Colon (tissue), 2 donors: ENCODE results near the gene FBLN1.

Source experiments
- FAIRE-seq: peaks from 2 replicates; lab custom pipeline; 2012; peaks lifted over from hg19 to GRCh38; lab: Jason Lieb, UNC
- donor health status: control.
- donor health status: control.

The FBLN1 gene

DNA sequence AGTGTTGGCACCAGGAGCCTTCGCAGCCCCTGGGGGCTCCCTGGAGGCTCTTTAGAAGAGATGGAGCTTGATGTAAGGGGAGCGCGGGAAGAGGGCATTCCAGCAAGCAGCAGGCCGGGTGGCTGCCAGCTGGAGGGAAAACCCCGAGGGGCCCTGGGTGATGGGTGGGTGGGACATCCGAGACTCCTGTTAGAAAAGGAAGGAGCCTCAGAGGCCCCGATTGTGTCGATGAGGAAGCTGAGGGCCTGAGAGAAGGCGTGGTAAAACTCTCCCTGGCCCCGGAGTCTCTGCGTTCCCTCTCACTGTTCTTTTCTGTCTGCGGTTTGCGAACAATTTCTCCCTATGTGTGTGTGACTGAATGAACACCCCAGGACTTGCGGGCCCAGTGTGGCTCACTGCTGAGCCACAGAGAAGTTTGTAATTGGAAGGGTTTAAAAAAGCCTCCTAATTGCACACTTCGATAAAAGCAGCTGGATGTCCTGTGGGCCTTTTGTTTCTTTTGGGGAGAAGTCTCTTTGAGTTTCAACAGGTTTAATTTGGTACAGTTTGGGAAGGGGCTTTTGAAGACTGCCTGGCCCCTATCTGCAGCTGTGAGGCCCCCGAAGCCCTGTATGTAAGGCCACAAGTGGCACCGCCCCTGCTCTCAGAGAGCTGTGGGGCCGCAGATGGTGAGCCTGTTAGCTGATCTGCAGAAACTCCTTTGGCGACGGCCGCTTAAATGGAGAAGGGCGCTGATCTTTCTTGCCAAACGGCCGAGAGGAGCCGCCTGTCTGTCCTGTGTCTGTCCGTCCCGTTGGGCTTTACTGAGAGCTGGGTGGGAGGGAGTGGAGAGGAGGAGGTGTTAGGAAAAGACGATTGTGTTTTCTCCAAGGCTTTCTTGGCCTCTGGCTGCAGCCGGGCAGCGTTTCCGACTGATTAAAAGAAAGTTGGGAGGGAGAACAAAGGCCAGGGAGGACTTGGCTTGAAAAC, 2.0 kb downstream of the FBLN1 start:
- FAIRE-seq: no peak

DNA sequence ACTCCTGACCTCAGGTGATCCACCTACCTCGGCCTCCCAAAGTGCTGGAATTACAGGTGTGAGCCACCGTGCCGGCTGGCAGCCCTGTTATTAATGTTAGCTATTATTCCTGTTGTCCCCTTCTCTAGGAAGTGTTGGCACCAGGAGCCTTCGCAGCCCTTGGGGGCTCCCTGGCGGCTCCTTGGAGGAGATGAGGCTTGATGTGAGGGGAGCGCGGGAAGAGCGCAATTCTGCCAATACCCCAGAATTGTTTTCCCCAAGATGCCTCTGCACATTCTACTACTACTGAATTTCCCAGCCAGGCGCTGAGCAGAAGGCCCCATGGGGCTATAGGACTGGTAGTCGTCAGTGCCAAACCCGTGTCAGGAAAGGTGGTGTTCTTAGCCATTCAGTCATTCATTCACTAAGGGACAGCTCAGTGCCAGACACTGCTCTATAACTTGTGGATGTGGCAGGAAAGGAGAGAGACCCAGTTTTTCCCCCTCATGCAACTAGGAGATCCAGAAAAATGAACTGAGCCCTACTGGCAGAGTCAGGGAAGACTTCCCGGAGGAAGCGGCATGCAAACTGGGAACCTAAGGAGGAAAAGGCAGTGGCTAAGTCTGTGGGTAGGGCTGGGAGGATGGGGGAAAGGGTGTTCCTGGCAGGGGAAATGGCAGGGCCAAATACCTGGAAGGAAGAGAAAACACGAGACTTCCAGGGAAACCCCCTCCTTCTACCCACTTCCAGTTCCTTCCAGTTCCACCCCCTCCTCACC, 3.5 kb downstream of the FBLN1 start:
- FAIRE-seq: no peak

DNA sequence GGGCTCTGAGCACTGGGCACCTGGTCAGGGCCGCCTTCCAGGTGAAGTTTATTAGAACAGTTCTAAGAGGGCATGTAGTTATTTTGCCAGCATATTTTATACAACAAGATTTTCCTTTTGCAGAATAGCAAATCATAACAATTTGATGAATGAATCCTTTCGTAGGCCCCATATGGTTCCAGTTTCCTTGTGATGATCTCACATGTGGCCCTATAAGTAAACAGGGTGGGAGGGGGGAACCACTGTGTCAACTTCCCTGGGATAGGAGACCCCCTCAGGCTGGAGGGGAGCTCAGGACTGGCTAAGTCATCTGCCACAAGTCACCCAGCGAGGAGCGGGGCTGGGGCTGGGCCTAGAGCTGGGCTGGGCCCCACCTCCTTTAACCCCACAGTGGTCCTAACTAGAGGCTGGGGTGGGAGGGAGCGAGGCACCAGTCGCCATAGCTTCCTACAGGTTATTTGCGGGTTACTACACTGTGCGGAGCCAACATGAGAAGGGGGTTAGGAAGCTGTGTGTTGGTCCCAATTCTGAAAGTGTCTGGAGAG, 4.2 kb downstream of the FBLN1 start:
- no peak for FAIRE-seq

DNA sequence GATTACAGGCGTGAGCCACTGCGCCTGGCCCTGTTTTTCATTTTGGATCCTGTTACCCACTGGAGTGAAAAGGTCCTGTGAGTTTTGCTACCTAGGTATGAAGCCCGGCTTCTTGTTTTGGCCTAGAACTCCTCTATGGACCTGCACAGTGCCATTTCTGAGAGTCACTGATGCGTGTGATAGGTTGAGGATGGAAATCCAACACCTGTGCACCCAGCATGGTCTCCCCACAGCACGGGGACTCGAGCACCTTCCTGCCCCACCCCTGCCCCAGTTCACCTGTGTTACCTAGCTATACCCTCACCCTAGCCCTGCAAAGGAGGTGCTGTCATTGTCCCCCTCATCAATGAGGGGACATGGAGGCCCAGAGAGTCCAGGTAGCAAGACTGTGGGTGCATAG, 5.1 kb downstream of the FBLN1 start:
- FAIRE-seq: no peak

DNA sequence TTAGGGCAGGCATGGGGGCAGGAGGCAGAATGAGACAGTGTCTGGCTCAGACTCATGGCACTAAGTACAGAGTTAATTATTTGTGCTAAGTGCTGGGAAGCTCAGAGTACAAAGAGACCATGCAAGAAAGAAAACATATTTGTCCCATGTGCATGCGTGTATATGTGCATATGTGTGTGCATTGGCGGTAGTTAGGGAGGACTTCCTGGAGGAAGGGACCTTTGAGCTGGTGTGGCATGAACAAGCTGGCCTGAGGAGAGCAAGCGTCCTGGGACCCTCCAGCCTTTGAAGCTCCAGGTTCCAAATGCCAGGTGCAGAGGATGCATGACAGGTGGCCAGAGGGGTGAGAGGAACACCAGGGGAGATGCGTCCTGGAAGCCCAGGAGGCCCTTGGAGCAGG, 6.1 kb downstream of the FBLN1 start:
- no peak for FAIRE-seq

DNA sequence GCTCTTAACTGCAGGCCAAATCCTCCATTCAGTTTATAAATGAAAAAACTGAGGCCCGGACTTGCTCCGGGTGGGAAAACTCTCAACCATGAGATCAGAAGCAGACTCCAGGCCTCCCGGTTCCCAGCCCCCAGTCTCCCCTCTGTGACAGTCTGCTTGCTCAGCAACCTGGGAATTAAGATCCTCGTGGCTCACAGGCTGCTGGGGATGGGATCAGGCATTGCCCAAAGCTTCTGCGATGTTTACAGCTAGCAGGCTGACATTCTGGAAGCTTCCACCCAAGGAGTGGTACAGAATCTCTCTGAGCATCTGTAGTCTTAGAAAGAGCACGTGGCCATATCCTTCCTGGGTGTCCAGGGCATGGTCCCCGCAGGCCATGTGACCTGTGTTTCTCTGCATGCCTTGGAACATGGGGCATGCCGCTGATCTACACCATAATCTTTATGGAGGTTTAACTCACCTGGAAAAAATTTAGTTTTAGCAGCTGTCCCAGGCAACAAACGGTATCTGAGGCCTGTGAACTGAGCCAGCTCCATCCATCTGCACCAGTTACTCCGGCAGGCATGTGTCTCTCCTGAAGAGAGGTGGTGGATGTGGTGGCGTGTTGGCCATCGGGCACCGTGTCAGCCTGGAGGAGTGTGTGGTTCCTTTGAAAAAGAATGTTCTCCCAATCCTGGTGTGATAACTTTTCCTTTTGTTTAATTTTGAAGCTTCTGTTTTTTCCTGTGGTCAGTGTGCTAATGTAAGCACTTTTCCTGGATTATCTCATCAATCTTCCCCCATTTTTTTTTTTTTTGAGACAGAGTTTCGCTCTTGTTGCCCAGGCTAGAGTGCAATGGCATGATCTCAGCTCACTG, 7.9 kb downstream of the FBLN1 start:
- FAIRE-seq: no peak

DNA sequence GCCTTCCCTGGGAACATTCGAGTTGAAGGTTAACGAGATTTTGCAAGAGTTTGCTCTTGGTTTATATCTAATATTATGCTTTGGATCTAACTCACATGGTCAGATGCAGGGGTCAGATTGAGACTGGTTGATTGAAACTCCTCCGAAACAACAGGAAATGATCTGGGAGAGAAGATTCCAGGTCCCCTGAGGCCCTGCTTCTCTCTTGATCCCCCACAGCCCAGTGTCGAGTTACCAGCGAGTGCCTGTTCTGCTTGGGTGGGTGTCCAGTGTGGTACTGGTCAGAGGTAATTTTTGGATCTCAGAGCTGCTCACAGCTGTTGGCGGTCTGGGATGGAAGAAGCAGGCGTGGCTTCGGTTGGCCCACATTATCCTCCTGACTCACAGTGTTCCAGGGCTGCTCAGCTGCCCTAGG, 9.2 kb downstream of the FBLN1 start:
- no peak for FAIRE-seq

DNA sequence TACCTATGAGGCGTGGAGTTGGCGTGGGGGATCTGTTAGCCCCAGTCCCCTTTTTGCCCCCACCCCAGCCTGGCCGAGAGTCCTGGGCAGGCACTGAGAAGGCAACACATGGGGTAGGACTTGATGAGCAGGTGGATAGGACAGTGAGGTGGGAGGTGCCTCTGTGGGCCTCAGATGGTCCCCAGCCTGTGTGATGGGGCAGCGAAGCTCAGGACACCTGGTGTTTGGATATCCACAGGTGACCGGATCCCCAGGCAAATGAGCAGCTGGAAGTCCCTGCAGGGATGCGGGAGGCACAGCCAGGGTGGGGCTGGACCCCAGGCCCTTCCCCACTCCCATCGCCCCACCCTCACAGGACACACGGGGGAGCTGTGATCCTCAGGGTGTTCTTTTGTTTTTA, 9.7 kb downstream of the FBLN1 start:
- no peak for FAIRE-seq

DNA sequence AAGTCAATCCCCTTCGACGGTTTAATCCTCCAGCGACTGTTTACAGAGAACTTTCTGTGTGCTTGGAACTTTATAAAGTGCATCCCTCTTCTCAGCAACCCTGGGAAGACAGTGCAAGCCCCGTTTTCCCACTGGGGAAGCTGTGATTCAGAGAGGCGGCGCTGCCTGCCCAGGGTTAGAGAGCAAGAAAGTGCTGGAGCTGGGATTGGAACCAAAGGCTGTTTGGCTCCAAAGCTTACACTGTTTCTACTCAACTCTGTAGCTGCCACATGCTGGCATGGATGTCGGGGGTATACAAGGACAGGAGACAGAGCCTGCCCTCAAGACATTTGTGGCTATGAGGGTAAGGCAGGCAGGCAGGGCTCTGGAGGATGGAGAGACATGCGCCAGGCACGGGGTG, 13.0 kb downstream of the FBLN1 start:
- FAIRE-seq: no peak

DNA sequence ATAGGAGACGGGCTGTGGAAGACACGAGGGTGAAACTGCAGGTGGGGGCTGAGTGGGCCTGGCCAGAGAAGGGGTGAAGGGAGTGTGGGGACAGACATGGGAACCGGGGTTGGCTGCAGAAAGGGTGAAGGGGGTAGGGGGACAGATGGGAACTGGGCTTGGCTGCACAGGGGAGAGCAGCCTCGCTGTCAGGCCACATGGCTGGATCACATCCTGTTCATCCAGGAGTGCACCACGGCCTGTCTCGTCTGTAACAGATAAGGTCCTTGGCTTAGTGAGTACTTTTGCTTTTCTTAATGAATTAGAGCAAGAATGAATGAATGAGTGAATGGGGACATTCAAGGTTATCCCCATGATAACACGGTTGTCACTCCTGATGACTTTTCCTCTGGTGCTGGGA, 13.5 kb downstream of the FBLN1 start:
- FAIRE-seq: no peak

DNA sequence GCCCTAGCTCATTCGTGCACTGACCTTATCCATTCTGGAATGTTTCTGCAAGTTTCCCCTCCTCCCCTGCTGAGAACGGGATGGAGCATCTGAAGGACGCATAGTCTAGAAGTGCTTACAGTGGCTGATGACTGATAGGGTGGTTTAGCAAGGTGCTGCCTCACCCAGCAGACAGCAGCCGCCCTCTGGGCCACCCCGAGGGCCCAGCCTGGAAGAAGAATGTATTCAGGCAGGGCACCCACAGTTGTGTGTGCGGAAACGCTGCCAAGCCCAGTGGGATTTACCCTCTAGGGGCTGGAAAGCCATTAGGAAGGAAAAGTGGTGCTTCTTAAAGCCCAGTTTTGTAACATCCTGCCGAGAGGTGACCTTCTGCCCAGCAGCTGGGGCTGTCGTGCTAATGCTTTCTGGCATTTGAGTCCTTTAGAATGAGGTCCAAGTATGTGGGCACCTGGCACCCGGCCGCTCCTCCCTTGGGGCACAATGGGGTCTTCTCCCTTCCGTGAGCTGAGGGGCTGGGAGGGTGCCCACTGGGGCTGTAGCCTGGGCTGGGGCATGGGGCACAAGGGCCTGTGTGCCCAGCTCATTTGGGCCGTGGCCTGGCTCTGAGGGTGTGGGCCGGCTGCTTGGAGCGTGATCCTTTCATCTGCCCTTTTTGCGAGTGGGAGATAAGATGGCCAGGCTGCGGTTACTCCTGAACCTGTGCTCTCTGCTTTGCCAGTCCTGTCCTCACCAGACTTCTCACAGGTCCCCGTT, 14.4 kb downstream of the FBLN1 start:
- FAIRE-seq: no peak

DNA sequence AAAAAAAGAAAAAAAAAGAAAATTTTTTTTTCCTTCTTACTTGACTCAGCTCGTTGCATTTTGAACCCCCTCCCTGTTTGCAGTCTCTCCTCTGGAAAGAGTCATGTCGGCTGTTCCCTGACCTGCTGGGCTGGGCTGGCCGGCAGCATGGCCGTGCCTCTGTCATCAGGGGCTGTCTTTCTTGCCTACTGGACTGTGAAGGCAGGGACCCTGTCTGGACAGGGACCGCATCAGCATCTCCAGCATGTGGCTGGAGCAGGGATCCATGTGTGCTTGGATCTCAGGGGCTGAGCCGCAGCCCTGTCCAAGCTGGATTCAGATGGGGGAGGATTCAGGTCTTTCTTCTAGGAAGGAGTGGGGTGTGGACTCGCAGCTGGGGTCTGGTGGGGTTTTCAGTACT, 15.5 kb downstream of the FBLN1 start:
- no peak for FAIRE-seq

DNA sequence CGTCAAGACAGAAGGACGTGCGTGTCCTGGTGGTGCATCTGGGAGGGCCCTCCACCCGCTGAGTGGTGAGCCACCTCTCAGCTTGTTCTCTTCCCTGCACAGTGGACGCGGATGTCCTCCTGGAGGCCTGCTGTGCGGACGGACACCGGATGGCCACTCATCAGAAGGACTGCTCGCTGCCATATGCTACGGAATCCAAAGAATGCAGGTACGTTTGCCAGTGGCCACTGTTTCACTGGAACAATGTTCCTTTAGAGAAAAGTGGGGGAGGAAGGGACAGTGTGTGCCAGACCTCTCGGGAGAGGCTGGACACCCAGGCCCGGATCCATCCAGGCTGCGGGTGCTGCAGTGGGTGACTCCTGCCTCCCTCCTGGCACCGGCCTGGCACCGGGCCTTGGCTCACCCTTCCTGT, 15.9 kb downstream of the FBLN1 start:
- FAIRE-seq: no peak

DNA sequence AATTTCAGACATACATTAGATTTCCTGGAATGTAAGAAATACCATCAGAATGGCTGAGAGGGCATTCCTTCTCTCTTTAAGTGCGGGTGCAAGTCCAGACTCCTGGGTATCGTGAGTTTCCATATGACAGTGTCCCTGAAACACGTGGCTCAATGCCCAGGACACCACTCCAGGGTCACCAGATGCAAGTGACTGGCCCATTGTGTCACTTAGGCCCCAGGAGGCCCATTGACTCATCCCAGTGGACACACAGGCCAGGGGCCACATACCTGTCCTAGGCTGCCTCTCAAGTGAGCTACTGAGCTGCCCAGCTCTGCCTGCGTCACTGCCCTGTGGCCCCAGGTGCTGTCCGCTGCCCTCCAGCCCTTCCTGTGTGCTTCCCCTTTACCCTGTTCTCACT, 18.5 kb downstream of the FBLN1 start:
- no peak for FAIRE-seq

DNA sequence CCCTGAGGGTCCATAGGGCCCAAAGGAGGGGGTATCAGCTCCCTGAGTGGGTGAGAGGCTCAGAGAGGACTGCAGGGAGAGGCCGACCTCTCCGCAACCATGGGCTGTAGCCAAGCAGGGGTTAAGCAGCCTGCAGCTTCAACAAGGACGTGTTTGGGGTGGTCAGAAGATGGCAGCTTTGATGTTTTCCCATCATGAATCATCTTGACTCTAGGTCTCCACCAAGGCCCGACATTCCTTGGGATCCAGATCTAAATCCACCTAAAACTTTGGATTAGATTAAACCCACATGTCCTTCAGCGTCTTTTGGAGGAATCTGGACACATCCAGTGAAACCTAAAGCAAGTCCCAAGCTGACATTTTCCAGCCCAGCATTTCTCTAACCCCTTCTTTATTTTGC, 19.8 kb downstream of the FBLN1 start:
- FAIRE-seq: no peak

DNA sequence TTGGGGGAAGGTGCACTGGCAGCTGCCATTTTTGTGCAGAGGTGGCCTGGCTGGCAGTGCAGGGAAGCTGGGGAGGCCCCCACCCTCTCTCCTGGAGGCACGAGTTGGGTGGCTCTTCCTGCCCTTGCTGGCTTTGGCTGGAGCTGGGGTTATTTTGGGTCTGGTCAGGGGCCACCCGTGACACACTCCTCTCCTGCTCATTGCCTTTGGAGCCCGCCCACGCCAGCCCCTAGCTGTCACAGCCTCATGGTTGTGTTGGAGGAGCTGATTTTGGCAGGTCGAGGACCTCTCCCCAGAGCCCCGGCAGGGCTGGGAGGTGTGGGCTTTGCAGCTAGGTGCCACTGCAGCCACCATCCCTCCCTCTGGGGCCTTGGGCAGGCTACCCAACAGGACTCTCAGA, 21.5 kb downstream of the FBLN1 start:
- no peak for FAIRE-seq

DNA sequence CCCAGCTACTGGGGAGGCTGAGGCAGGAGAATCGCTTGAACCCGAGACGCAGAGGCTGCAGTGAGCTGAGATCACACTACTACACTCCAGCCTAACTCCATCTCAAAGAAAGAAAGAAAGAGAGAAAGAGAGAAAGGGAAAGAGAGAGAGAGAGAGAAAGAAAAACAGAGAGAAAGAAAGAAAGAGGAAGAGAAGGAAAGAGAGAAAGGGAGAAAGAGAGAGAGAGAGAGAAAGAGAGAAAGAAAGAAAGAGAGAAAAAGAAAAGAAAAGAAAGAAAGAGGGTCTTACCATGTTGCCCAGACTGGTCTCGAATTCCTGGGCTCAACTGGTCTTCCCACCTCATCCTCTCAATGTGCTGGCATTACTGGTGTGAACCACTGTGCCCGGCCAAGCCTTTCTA, 22.3 kb downstream of the FBLN1 start:
- no peak for FAIRE-seq

DNA sequence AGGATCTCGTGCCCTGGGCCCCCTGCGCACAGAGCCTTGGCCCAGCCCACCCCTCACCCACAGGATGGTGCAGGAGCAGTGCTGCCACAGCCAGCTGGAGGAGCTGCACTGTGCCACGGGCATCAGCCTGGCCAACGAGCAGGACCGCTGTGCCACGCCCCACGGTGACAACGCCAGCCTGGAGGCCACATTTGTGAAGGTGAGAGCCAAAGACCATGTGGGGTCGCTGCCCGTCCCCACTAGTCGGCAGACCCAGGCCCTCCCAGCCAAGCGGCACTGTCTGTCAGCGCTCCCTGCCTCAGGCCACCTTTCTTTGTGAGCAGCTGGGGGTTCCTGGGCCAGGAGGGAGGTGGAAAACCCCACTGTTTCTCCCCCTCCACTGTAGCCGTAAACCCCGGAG, 22.8 kb downstream of the FBLN1 start:
- FAIRE-seq: no peak

DNA sequence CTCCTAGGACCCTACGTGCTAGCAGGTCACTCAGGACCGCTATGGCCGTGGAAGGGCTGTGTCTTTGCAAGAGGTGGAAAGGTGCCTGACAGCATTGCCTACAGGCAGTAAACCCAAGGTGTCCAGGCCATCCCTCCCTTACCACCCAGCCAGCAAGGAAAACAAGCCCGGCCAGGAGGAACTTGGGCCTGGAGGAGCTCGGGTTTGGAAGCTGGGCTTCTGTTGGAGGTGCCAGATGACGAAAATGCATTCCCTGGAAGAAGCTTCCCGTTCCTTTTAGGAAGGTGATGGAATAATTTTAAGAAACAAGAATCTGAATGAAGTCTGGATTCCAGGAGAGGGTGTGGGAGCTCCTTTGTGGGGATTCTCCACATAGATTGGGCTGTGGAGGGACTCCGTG, 23.6 kb downstream of the FBLN1 start:
- no peak for FAIRE-seq

DNA sequence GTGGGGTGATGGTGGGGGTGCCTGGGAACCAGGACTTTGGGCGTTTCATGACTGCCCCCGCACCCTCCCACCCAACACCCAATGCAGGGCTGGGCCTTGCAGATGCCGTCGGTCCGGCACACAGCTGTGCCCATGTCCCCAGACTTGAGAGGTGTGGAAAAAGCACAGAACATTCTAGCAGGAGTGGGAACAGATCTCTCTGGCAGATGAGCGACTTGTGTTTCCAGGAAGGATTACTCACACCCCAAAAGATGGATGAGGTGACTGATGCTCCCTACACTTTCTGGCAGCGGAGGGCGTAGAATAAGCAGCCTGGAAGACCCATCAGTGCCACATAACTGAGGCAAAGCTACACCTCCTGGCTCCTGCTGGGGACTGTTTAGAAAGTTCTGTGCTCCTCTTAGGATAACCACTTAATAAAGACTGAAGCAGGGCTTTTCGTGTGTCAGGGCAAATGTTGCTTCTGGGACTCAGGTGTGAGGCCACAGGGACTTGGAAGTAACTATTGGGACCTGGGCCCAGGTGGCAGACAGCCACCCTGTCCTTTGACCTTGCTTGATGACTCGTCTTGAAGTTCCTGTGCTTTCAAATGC, 24.2 kb downstream of the FBLN1 start:
- FAIRE-seq: no peak

DNA sequence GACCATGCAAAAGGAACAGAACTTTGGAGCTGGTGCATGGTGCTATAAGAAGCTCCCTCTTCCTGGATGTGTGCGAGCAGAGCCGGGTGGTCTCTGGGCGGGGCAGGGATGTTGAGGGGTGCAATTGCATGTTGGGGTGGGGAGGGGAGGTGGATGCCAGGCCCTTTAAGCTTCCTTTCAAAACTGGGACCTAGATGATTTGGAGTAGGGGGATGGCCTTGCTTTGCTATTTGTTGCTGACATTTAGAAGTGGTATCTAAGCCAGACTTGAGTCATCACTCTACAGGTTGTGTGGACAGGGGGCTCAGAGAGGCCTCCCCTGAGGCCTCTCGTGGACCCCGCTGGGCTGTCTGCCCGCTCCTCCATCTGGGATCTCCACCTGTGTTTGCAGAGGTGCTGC, 24.8 kb downstream of the FBLN1 start:
- no peak for FAIRE-seq
